ENCODE results near the gene OBP2A. TPM values are rescaled to one million over a fixed set of nuclear protein-coding genes. Genes with fewer than 3 reads are reported as not detected.
"Not testable (repeated sequence)": the region's sequence is repeated elsewhere in the genome, so short reads cannot be mapped to it uniquely, and the experiment has no call there.

Gene OBP2A
- total RNA-seq, 1 experiment from 2014 or later = not detected

DNA sequence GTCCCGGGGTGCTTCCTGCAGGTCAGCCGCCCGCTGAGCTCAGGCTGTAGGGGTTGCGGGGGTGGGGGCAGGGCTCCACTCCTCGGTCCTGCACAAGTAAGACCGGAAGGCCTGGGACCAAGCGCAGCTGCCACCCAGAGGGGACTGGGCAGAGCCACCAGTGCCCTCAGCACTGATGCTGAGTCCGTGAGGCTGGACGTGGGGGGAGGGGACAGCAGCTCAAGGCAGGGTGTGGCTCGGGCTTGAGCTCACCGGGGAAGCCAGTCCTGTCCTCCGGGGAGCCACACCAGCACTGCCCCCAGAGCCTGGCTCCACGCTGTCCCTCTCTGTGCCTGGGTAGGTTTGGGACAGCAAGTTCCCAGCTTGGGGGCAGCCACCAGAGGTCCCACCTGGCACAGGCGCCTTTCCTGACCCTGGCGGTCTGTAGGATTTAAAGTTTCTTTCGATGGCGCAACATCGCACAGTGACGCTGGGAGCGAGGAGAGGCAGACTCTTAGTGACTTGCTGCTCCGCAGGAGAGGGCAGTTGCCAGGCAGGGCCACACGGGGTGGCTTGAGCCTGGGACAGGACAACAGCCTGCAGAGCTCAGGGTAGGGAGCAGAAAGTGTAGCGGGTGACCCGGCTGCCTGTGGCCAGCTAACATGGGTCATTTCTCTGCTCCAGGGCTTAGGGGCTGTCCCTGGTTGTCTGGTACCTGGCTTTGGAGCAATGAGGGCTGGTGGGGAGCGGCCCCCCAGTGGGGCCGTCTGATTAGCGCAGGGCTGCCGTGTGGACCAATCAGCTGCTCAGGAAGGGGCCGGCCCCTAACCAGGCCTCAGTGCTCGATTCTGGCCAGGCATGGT, 19.0 kb upstream of the OBP2A start:
- no peaks in the 10 kb centered on the region for H3K27me3 ChIP-seq (ENCODE audit: insufficient read depth, low read length)
- no peak overlapping the region for H2AFZ ChIP-seq (ENCODE audit: low read depth, low read length, poor library complexity, severe bottlenecking)
- ChIA-PET RAD21 (ENCODE audit: low non-redundant PET in 1 of 2, low total read pairs in 2 of 2, uncharacterized antibody in 2 of 2, unreplicated experiment in 2 of 2) (no interaction called here), POLR2A (no interaction called here), CTCF (no interaction called here)
- TF ChIP-seq SIN3A (IDR thresholded peaks at IDR 0.05; ENCODE audit: low read depth) = no peak
- no peak for TF ChIP-seq POLR2A (IDR thresholded peaks at IDR 0.05; ENCODE audit: borderline replicate concordance, extremely low read depth, insufficient read depth, insufficient read length)
- no peak for TF ChIP-seq MAX (IDR thresholded peaks at IDR 0.05)
- TF ChIP-seq EZH2phosphoT487 (IDR thresholded peaks at IDR 0.05; ENCODE audit: borderline replicate concordance) = no peak
- no peak for TF ChIP-seq JUND (IDR thresholded peaks at IDR 0.05)
- TF ChIP-seq TCF7L2 (IDR thresholded peaks at IDR 0.05; ENCODE audit: borderline replicate concordance, extremely low read depth, insufficient read depth, insufficient read length) = no peak
- no peak for TF ChIP-seq SRF (IDR thresholded peaks at IDR 0.05; ENCODE audit: low read depth)
- TF ChIP-seq YY1 (IDR thresholded peaks at IDR 0.05; ENCODE audit: extremely low read depth, insufficient replicate concordance, low read depth, low read length) = no peak
- no peak for TF ChIP-seq EGR1 (IDR thresholded peaks at IDR 0.05; ENCODE audit: low read depth)
- TF ChIP-seq SP1 (IDR thresholded peaks at IDR 0.05; ENCODE audit: low read depth) = no peak
- no peak for TF ChIP-seq POLR2AphosphoS5 (IDR thresholded peaks at IDR 0.05; ENCODE audit: low read depth, low read length)
- TF ChIP-seq FOSL1 (IDR thresholded peaks at IDR 0.05; ENCODE audit: low read depth) = no peak
- TF ChIP-seq ZBTB33 (IDR thresholded peaks at IDR 0.05; ENCODE audit: extremely low read depth, insufficient replicate concordance, low read length) = no peak
- TF ChIP-seq CEBPB (IDR thresholded peaks at IDR 0.05; ENCODE audit: low read depth) = no peak
- TF ChIP-seq EZH2 (IDR thresholded peaks at IDR 0.05) = no peak
- TF ChIP-seq RAD21 (IDR thresholded peaks at IDR 0.05; ENCODE audit: low read depth) = no peak
- no peak for TF ChIP-seq ZNF274 (IDR thresholded peaks at IDR 0.05; ENCODE audit: low read depth, low read length)
- H3K9ac ChIP-seq (ENCODE audit: low read length) = no peak overlapping the region
- no peaks in the 10 kb centered on the region for H3K9me3 ChIP-seq (ENCODE audit: control insufficient read depth in 1 of 2, insufficient read depth in 1 of 2, low read depth in 1 of 2, low read length in 2 of 2)
- H3K27ac ChIP-seq (ENCODE audit: low read depth, low read length) = no peak overlapping the region
- no peak overlapping the region for H3K4me3 ChIP-seq (replicated peaks in 1 of 2; ENCODE audit: low read depth in 1 of 2, low read length in 2 of 2)
- ATAC-seq (peak; percentile 77), DNase-seq (ENCODE audit: low read depth, low spot score) (no peak)
- no peaks in the 10 kb centered on the region for H3K9me2 ChIP-seq (ENCODE audit: insufficient read depth)
- H4K20me1 ChIP-seq (ENCODE audit: insufficient read depth) = no peaks in the 10 kb centered on the region
- peaks cover 0 to 9% of the 10 kb centered on the region in 2 experiments; a peak in 3 of 4 replicates for H3K4me1 ChIP-seq (ENCODE audit: control insufficient read depth in 1 of 2, insufficient read depth in 2 of 2, low read length in 2 of 2)
- no peaks in the 10 kb centered on the region for H3K36me3 ChIP-seq (ENCODE audit: control insufficient read depth in 1 of 2, insufficient read depth in 2 of 2, low read length in 2 of 2)
- H3K79me2 ChIP-seq (ENCODE audit: insufficient read depth, low read length) = no peaks in the 10 kb centered on the region
- BruUV-seq (replicated peaks) = no TSS peak
- intact Hi-C loops (cut with micrococcal nuclease) = no loop called here
- peak overlapping the region; percentile 28; the same call in 1 of the 2 replicates for H3K4me2 ChIP-seq (ENCODE audit: low read length)

DNA sequence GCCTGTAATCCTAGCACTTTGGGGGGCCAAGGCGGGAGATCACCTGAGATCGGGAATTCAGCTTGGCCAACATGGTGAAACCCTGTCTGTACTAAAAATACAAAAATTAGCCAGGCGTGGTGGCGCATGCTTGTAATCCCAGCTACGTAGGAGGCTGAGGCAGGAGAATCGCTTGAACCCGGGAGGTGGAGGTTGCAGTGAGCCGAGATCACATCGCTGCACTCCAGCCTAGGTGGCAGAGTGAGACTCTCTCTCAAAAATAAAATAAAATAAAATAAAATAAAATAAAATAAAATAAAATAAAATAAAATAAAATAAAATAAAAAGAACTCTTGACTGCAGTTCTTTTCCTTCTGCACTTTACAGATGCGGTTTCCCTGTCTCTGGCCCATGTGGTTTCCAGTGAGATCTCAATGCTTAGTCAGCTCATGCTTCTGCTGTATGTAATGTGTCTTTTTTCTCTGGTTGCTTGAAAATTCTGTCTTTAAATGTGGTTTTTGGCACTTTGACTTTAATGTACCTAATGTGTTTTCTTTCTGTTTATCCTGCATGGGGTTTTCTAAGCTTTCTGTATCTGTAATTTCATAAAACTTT, 17.0 kb upstream of the OBP2A start:
- POLR2A ChIA-PET; H2AFZ ChIP-seq (ENCODE audit: low read depth, low read length, poor library complexity, severe bottlenecking); H3K27ac ChIP-seq (ENCODE audit: low read depth, low read length); H3K9ac ChIP-seq (ENCODE audit: low read length); H3K4me1 ChIP-seq (ENCODE audit: control insufficient read depth in 1 of 2, insufficient read depth in 2 of 2, low read length in 2 of 2); H3K4me2 ChIP-seq (ENCODE audit: low read length); ATAC-seq; H3K27me3 ChIP-seq (ENCODE audit: insufficient read depth, low read length); H3K9me3 ChIP-seq (ENCODE audit: control insufficient read depth in 1 of 2, insufficient read depth in 1 of 2, low read depth in 1 of 2, low read length in 2 of 2); H3K4me3 ChIP-seq (replicated peaks in 1 of 2; ENCODE audit: low read depth in 1 of 2, low read length in 2 of 2); H4K20me1 ChIP-seq (ENCODE audit: insufficient read depth); DNase-seq (ENCODE audit: low read depth, low spot score); CTCF ChIA-PET; H3K9me2 ChIP-seq (ENCODE audit: insufficient read depth); RAD21 ChIA-PET (ENCODE audit: low non-redundant PET in 1 of 2, low total read pairs in 2 of 2, uncharacterized antibody in 2 of 2, unreplicated experiment in 2 of 2); H3K36me3 ChIP-seq (ENCODE audit: control insufficient read depth in 1 of 2, insufficient read depth in 2 of 2, low read length in 2 of 2); BruUV-seq (replicated peaks); H3K79me2 ChIP-seq (ENCODE audit: insufficient read depth, low read length); intact Hi-C loops (cut with micrococcal nuclease): not testable (repeated sequence)
